ENCODE results near the gene ANKRD33.

- TF ChIP-seq POLR2A (IDR thresholded peaks at IDR 0.05; ENCODE audit: low read depth, low read length) (no peak), TAF1 (IDR thresholded peaks at IDR 0.05; ENCODE audit: low read depth, low read length) (no peak), POLR2AphosphoS5 (IDR thresholded peaks at IDR 0.05; ENCODE audit: low read depth, low read length) (no peak), PAX5 (IDR thresholded peaks at IDR 0.05; ENCODE audit: insufficient read depth, low read length, severe bottlenecking) (no peak)
Observed at GRCh38 chr12:51915003-51915625, 27.2 kb downstream of the ANKRD33 start.

Measured in GM12891 (cell line).